Activated effector memory CD4-positive, alpha-beta T cell treated with anti-CD3 and anti-CD28 coated beads, Interleukin-2, amount 50 U/mL, for 16 hours (primary cell): Measurements from ENCODE around the gene KDM2B.
"Not testable (repeated sequence)": the region's sequence is repeated elsewhere in the genome, so short reads cannot be mapped to it uniquely, and the experiment has no call there.

Experiments
- DNase-seq: peaks from one replicate; pipeline ENCODE4 v3.0.0-alpha.2; 2020

Gene KDM2B

GRCh38 chr12:121580959-121581685 lies at the start of gene KDM2B:
TSS of gene KDM2B (minus strand) at chr12:121581023. CDS start at chr12:121580911, 112 bp downstream.
- DNase-seq, result peak; percentile 67

- no peak for DNase-seq
Observed at GRCh38 chr12:121628536-121628935, 47.7 kb upstream of the KDM2B start.

- peak; percentile 66 for DNase-seq
Observed at GRCh38 chr12:121628037-121628436, 47.2 kb upstream of the KDM2B start.

GRCh38 chr12:121626853-121627640 lies 46.2 kb upstream of the KDM2B start:
- peak; percentile 95 for DNase-seq

GRCh38 chr12:121626087-121626852 lies 45.4 kb upstream of the KDM2B start, which contains the start of gene ORAI1:
TSS of gene ORAI1 (plus strand) at chr12:121626530.
- DNase-seq, result peak; percentile 98

- DNase-seq, result no peak
Observed at GRCh38 chr12:121620333-121620891, 39.6 kb upstream of the KDM2B start.

- DNase-seq, result no peak
Observed at GRCh38 chr12:121618659-121619233, 37.9 kb upstream of the KDM2B start.

- DNase-seq, result no peak
Observed at GRCh38 chr12:121614872-121615467, 34.1 kb upstream of the KDM2B start.

- DNase-seq, result no peak
Observed at GRCh38 chr12:121613462-121613861, 32.6 kb upstream of the KDM2B start.

- peak; percentile 71 for DNase-seq
Observed at GRCh38 chr12:121611306-121611705, 30.5 kb upstream of the KDM2B start.

GRCh38 chr12:121610239-121611149 lies 29.7 kb upstream of the KDM2B start:
- DNase-seq, result no peak

- no peak for DNase-seq
Observed at GRCh38 chr12:121608301-121608700, 27.5 kb upstream of the KDM2B start.

- DNase-seq, result no peak
Observed at GRCh38 chr12:121603581-121603980, 22.8 kb upstream of the KDM2B start.

GRCh38 chr12:121602766-121603165 lies 21.9 kb upstream of the KDM2B start:
- no peak for DNase-seq

- no peak for DNase-seq
Observed at GRCh38 chr12:121600702-121601336, 20.0 kb upstream of the KDM2B start.

GRCh38 chr12:121596526-121596925 lies 15.7 kb upstream of the KDM2B start:
- DNase-seq, result no peak

- no peak for DNase-seq
Observed at GRCh38 chr12:121595520-121595919, 14.7 kb upstream of the KDM2B start.

GRCh38 chr12:121592320-121592719 lies 11.5 kb upstream of the KDM2B start:
- no peak for DNase-seq

GRCh38 chr12:121590476-121591143 lies 9.8 kb upstream of the KDM2B start:
- peak; percentile 86 for DNase-seq

- not testable (repeated sequence) for DNase-seq
Observed at GRCh38 chr12:121584885-121585284, 4.1 kb upstream of the KDM2B start.
